ENCODE data around the gene PIKFYVE. TPM values are rescaled to one million over a fixed set of nuclear protein-coding genes. Genes with fewer than 3 reads are reported as not detected.

PIKFYVE gene
- total RNA-seq, 4 donors from 2014 or later, result 11.9 to 35.6 (median 18.0) TPM

DNA sequence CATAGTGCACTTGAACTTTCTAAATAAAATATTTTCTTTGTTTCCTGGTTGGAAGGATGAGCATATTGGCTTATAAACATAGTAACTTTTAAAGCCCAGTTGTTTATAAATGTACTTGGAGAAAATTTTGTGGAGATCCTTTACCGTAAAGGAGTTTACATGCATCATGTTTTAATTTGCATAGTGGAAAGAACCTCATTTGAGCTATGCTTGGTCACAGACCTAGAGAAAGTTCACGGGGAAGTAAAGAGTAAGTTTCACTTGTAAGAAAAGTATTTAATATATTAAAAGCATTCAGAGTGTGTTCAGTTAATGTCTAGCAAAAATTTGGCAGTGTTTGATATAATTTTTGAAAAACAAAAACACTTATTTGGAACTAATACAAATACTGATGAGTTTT, 45.3 kb downstream of the PIKFYVE start:
- no peak overlapping the region for H3K4me3 ChIP-seq
- no peaks in the 10 kb centered on the region for H3K9me3 ChIP-seq
- TF ChIP-seq POLR2A (IDR thresholded peaks at IDR 0.05), result no peak
- TF ChIP-seq, protein P1, sequence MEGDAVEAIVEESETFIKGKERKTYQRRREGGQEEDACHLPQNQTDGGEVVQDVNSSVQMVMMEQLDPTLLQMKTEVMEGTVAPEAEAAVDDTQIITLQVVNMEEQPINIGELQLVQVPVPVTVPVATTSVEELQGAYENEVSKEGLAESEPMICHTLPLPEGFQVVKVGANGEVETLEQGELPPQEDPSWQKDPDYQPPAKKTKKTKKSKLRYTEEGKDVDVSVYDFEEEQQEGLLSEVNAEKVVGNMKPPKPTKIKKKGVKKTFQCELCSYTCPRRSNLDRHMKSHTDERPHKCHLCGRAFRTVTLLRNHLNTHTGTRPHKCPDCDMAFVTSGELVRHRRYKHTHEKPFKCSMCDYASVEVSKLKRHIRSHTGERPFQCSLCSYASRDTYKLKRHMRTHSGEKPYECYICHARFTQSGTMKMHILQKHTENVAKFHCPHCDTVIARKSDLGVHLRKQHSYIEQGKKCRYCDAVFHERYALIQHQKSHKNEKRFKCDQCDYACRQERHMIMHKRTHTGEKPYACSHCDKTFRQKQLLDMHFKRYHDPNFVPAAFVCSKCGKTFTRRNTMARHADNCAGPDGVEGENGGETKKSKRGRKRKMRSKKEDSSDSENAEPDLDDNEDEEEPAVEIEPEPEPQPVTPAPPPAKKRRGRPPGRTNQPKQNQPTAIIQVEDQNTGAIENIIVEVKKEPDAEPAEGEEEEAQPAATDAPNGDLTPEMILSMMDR (IDR thresholded peaks at IDR 0.05), result no peak
- no peak for TF ChIP-seq POLR2AphosphoS5 (IDR thresholded peaks at IDR 0.05)
- no peak for TF ChIP-seq EP300 (IDR thresholded peaks at IDR 0.05; ENCODE audit: low read depth)
- H3K27me3 ChIP-seq, result no peaks in the 10 kb centered on the region
- in situ Hi-C loops (cut with MboI; ENCODE audit: low pct_ligation_motif_present in 1 of 4, low pct_unique_long_range_greater_than_20kb in 1 of 4, low sequenced_read_pairs in 3 of 4), result no loop called here
- H3K36me3 ChIP-seq, result peaks cover 0 to 16% (median 3%) of the 10 kb centered on the region in 4 donors
- WGBS, 2 donors (ENCODE audit: low coverage in 1 of 2), result 43 to 55% methylated on average over 2 of the region's 2 CpGs
- DNase-seq, result no peak
- H3K27ac ChIP-seq, result no peak overlapping the region
- intact Hi-C loops (cut with DNase I; ENCODE audit: low total_unique reads), result no loop called here
- peaks cover 0 to 12% (median under 1%) of the 10 kb centered on the region in 4 donors for H3K4me1 ChIP-seq

- Histone ChIP-seq H3K27me3 (no peaks in the 10 kb centered on the region), H3K4me1 (peaks cover 0 to 12% (median under 1%) of the 10 kb centered on the region in 4 donors), H3K36me3 (peaks cover 0 to 16% (median 3%) of the 10 kb centered on the region in 4 donors), H3K9me3 (no peaks in the 10 kb centered on the region), H3K27ac (no peak overlapping the region), H3K4me3 (no peak overlapping the region)
- DNase-seq, result no peak
- intact Hi-C loops (cut with DNase I; ENCODE audit: low total_unique reads) (no loop called here), in situ Hi-C loops (cut with MboI; ENCODE audit: low pct_ligation_motif_present in 1 of 4, low pct_unique_long_range_greater_than_20kb in 1 of 4, low sequenced_read_pairs in 3 of 4) (no loop called here)
- TF ChIP-seq POLR2A (IDR thresholded peaks at IDR 0.05) (no peak), EP300 (IDR thresholded peaks at IDR 0.05; ENCODE audit: low read depth) (no peak), POLR2AphosphoS5 (IDR thresholded peaks at IDR 0.05) (no peak)
- TF ChIP-seq, protein P1 (IDR thresholded peaks at IDR 0.05), result no peak
- WGBS, 2 donors (ENCODE audit: low coverage in 1 of 2), result 74 to 90% methylated on average over 4 of the region's 4 CpGs
These were observed 45.9 kb downstream of the PIKFYVE start for GRCh38 chr2:208311954-208312353.

DNA sequence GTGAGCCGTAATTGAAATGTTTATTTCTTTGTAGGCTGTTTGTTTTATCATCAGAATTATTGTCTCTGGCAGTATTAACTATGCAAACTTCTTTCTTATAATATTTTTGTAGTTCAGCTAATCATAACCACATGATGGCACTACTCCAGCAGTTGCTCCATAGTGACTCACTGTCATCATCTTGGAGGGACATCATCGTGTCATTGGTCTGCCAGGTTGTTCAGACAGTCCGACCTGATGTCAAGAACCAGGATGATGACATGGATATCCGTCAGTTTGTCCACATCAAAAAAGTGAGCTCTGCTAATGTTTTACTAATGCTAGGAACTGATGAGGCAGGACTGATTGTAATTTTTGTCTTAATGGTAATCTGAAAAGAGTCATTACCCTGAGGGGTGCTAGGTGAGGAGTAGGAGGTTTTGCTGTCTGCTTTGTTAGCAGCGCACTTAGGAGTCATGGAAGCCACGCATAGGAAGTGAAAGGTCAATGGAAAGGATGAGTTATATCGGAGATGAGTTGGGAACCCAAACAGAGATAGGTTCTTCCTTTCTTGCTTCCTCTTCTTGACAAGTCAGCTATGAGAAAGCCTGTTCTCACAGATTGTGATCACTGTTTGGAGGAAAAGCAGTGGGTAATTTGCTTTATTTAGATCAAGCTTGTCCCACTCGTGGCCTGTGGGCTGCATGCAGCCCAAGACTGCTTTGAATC, 49.2 kb downstream of the PIKFYVE start:
- Histone ChIP-seq H3K27ac (no peak overlapping the region), H3K4me3 (no peak overlapping the region), H3K9me3 (no peaks in the 10 kb centered on the region), H3K36me3 (peaks cover 0 to 29% (median 5%) of the 10 kb centered on the region in 4 donors), H3K27me3 (no peaks in the 10 kb centered on the region), H3K4me1 (peaks cover 0 to 12% (median 2%) of the 10 kb centered on the region in 4 donors)
- WGBS, 2 donors (ENCODE audit: low coverage in 1 of 2), result 79 to 88% methylated on average over 8 of the region's 8 CpGs
- no peak for DNase-seq
- no peak for TF ChIP-seq POLR2AphosphoS5 (IDR thresholded peaks at IDR 0.05)
- TF ChIP-seq, protein P1 (IDR thresholded peaks at IDR 0.05), result no peak
- no peak for TF ChIP-seq POLR2A (IDR thresholded peaks at IDR 0.05)
- TF ChIP-seq EP300 (IDR thresholded peaks at IDR 0.05; ENCODE audit: low read depth), result no peak
- intact Hi-C loops (cut with DNase I; ENCODE audit: low total_unique reads), result no loop called here
- in situ Hi-C loops (cut with MboI; ENCODE audit: low pct_ligation_motif_present in 1 of 4, low pct_unique_long_range_greater_than_20kb in 1 of 4, low sequenced_read_pairs in 3 of 4), result no loop called here

- Histone ChIP-seq H3K4me1 (peaks cover 0 to 6% (median 1%) of the 10 kb centered on the region in 4 donors), H3K27ac (no peak overlapping the region), H3K4me3 (no peak overlapping the region), H3K9me3 (no peaks in the 10 kb centered on the region), H3K36me3 (peaks cover 0 to 30% (median 5%) of the 10 kb centered on the region in 4 donors), H3K27me3 (no peaks in the 10 kb centered on the region)
- in situ Hi-C loops (cut with MboI; ENCODE audit: low pct_ligation_motif_present in 1 of 4, low pct_unique_long_range_greater_than_20kb in 1 of 4, low sequenced_read_pairs in 3 of 4) (no loop called here), intact Hi-C loops (cut with DNase I; ENCODE audit: low total_unique reads) (no loop called here)
- no peak for TF ChIP-seq EP300 (IDR thresholded peaks at IDR 0.05; ENCODE audit: low read depth)
- DNase-seq, result no peak
- WGBS, 2 donors (ENCODE audit: low coverage in 1 of 2), result 95 to 100% methylated on average over 2 of the region's 2 CpGs
These were observed 52.1 kb downstream of the PIKFYVE start for GRCh38 chr2:208318127-208318526.
